Left lung (tissue), 10 donors: Measurements from ENCODE around the gene GCM1. TPM values are rescaled to one million over a fixed set of nuclear protein-coding genes. Genes with fewer than 3 reads are reported as not detected.

Source experiments
- ATAC-seq: fragments of 200-7000 bp; cut with Tn5 transposase; one replicate; pipeline ENCODE4 v1.9.1; 2020; ENCODE audit warnings: moderate library complexity
- DNase-seq, 4 donors: peaks; one replicate each; pipeline ENCODE4 v3.0.0-alpha.2; 2013 to 2020
- H3K27ac ChIP-seq, 2 donors: fragments of 200-600 bp; sonication (generic) in 1 of 2; one replicate each; pipeline versions ENCODE4 v1.5.0 to v1.8.0; 2020 to 2021
- H3K27me3 ChIP-seq, 2 donors: fragments of 200-600 bp; sonication (generic) in 1 of 2; one replicate each; pipeline versions ENCODE4 v1.5.0 to v1.8.0; 2020 to 2021
- H3K36me3 ChIP-seq, 2 donors: fragments of 200-600 bp; sonication (generic) in 1 of 2; one replicate each; pipeline versions ENCODE4 v1.5.0 to v1.8.0; 2020 to 2021
- H3K4me1 ChIP-seq, 2 donors: fragments of 200-600 bp; one replicate each; pipeline ENCODE4 v1.8.0; 2021
- H3K4me3 ChIP-seq, 2 donors: fragments of 200-600 bp; sonication (generic) in 1 of 2; one replicate each; pipeline versions ENCODE4 v1.5.0 to v1.8.0; 2020 to 2021; ENCODE audit warnings: mild to moderate bottlenecking in 1 of 2
- H3K9me3 ChIP-seq, 2 donors: fragments of 200-600 bp; sonication (generic) in 1 of 2; one replicate each; pipeline versions ENCODE4 v1.5.0 to v1.8.0; 2020 to 2021
- intact Hi-C, 2 donors: fragments of 100-400 bp; cut with DNase I; formaldehyde crosslinking; loops; one replicate each; pipeline versions ENCODE4 v1.11.2 to v1.14.2; 2022
- polyA plus RNA-seq, 6 donors: library from polyadenylated mRNA; unstranded; fragments of 120-200 nt; gene quantifications; one replicate each; pipeline ENCODE4 v1.2.1, GENCODE V29; 2013; ENCODE audit not compliant: insufficient read length in 6 of 6
- total RNA-seq, 2 donors: library from RNA; stranded (reverse); fragmentation: NEBNext Ultra II Directional; extraction: Animal tissue kit (Norgen Biotek cat#: 25700); gene quantifications; one replicate each; pipeline ENCODE4 v1.2.1, GENCODE V29; 2021
- TF ChIP-seq, protein P1 (sequence below), 2 donors: fragments of 200-600 bp; sonication (generic) in 1 of 2; IDR thresholded peaks; one replicate each; pipeline versions ENCODE4 v1.5.0 to v1.8.0; 2021; ENCODE audit warnings: antibody characterized with exemption in 2 of 2
- donor health status: DM: no; HTN: yes; CAD: no.
- donor health status: DM: no; HTN: no; CAD: no.

The GCM1 gene
- total and polyA plus RNA-seq, 8 donors, result 0.06 to 0.18 TPM; not detected in 6

DNA sequence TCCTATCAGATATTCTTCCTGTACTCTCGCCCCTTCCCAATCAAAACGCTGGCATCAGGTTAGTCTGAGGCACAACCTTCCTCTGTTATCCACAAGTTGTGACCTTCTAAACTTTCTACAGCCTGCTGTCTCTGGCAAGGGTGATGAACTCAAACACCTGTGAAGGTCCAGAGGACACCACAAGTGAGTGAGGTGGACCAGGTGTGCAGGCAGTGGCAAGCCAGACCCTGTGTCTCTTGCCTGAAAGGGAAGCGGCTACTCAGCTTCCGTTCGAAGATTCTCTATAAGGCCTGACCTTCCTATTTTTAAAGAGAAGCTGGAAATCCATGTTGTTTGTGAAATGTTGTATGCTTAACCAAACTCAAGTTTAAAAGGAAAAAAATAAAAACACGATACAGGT, 36.8 kb downstream of the GCM1 start:
- DNase-seq (no peak), ATAC-seq (no peak)
- peak overlapping the region in 1 of 2 donors; percentile 4 for H3K27ac ChIP-seq
- intact Hi-C loops, result no loop called here
- no peaks in the 10 kb centered on the region for H3K36me3 ChIP-seq
- H3K27me3 ChIP-seq, result no peaks in the 10 kb centered on the region
- TF ChIP-seq, protein P1, sequence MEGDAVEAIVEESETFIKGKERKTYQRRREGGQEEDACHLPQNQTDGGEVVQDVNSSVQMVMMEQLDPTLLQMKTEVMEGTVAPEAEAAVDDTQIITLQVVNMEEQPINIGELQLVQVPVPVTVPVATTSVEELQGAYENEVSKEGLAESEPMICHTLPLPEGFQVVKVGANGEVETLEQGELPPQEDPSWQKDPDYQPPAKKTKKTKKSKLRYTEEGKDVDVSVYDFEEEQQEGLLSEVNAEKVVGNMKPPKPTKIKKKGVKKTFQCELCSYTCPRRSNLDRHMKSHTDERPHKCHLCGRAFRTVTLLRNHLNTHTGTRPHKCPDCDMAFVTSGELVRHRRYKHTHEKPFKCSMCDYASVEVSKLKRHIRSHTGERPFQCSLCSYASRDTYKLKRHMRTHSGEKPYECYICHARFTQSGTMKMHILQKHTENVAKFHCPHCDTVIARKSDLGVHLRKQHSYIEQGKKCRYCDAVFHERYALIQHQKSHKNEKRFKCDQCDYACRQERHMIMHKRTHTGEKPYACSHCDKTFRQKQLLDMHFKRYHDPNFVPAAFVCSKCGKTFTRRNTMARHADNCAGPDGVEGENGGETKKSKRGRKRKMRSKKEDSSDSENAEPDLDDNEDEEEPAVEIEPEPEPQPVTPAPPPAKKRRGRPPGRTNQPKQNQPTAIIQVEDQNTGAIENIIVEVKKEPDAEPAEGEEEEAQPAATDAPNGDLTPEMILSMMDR (IDR thresholded peaks at IDR 0.05), result no peak
- H3K4me3 ChIP-seq, result no peak overlapping the region
- H3K9me3 ChIP-seq, result no peaks in the 10 kb centered on the region
- H3K4me1 ChIP-seq, result no peaks in the 10 kb centered on the region

DNA sequence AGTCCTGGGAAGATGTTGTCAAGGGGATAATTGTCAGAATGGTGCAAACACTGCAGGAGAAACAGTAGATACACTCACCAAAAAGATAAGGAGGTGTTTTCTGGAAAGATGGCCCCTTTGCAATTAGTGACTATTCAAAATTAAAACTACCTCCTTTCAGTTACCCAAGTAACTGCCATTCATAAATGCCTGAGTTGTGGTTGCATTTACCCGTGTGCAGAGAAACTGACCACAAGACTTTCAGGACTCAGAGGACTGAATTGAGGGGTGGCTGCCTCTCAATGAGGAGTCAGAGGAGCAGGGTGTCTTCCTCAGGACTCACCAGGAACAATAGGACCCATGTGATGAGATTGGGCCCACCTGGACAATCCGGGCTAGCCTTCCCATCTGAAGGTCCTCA, 39.0 kb downstream of the GCM1 start:
- no peak for ATAC-seq
- H3K27me3 ChIP-seq, result no peaks in the 10 kb centered on the region
- no peak overlapping the region for H3K4me3 ChIP-seq
- H3K4me1 ChIP-seq, result no peaks in the 10 kb centered on the region
- H3K9me3 ChIP-seq, result no peaks in the 10 kb centered on the region
- DNase-seq, result no peak
- H3K27ac ChIP-seq, result no peak overlapping the region
- TF ChIP-seq, protein P1 (IDR thresholded peaks at IDR 0.05), result no peak
- intact Hi-C loops, result no loop called here
- no peaks in the 10 kb centered on the region for H3K36me3 ChIP-seq

DNA sequence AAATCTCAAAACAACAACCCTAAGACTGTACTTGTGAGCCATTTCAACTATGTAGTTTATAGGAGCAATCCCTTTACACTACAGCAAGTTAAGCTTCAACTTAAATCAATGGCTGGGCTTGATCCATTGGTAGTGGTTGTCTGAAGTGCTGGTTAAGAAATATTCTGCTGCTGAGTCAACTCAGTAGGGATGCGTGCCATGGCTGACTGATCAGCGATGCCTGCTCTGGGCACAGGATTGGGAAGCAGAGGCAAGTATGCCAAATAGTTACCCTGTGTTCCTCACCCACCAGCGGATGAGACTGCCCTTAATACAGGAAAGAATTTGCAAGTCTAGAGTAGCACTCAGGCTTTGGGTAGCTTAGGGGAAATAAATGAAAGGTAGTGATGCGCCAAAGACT, 41.5 kb downstream of the GCM1 start:
- Histone ChIP-seq H3K4me3 (no peak overlapping the region), H3K4me1 (no peaks in the 10 kb centered on the region), H3K9me3 (no peaks in the 10 kb centered on the region), H3K27me3 (no peaks in the 10 kb centered on the region), H3K27ac (no peak overlapping the region), H3K36me3 (peaks cover 0 to 22% of the 10 kb centered on the region in 2 donors)
- DNase-seq (no peak), ATAC-seq (no peak)
- TF ChIP-seq, protein P1 (IDR thresholded peaks at IDR 0.05), result no peak
- intact Hi-C loops, result no loop called here

DNA sequence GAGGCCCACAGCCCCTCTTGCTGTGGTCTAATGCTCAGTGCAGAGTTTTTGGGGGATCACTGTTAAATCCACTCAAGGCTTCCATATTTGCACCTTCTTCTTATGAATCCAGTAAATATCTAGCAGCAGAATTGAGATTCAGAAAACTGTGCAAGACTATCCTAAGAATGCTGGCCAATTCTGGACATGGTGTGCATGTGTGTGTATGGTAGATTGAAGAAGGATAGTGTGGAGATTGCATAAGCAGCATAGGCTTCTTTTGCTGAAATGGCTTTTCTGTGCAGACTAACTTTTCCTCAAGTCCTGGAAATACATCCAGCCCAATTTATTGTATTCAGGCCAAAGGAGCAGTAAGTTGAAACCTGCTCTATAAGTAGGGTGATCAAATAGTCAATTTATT, 43.7 kb downstream of the GCM1 start:
- Histone ChIP-seq H3K27ac (no peak overlapping the region), H3K27me3 (no peaks in the 10 kb centered on the region), H3K4me3 (no peak overlapping the region), H3K4me1 (no peaks in the 10 kb centered on the region), H3K36me3 (peaks cover 0 to 44% of the 10 kb centered on the region in 2 donors), H3K9me3 (no peaks in the 10 kb centered on the region)
- DNase-seq (no peak), ATAC-seq (no peak)
- intact Hi-C loops, result no loop called here
- TF ChIP-seq, protein P1 (IDR thresholded peaks at IDR 0.05), result no peak

DNA sequence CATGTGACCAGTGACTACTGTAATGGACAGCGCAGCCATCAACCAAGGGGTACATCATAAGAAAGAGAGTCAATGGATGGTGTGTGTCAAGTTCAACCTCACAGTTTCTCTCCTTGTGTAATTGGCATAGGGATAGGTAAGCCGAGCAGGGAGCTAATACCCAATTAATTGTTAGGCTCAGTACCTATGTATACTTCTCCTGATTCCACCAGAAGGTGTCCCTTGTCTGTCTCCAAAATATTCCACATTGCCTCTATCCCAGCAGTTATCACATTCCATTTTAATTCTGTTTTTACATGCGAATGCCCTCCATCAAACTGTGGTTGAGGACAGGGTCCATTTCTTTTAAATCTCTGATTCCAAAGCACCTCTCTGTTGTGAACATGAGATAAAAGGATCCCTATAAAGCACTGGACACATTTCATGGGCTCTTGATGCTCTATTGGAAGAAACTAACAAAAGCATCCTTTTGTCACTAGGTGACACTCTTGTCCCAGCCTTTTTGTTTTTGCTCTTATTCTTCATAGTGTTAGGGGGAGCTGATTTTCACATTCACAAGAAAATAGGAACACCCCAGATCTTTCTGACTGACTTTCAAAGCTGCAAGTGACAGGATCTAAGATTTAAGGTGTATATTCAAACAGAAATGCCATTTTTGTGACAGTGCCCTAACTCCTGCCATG, 44.5 kb downstream of the GCM1 start:
- H3K27ac ChIP-seq, result no peak overlapping the region
- TF ChIP-seq, protein P1 (IDR thresholded peaks at IDR 0.05), result no peak
- no peaks in the 10 kb centered on the region for H3K9me3 ChIP-seq
- no peaks in the 10 kb centered on the region for H3K4me1 ChIP-seq
- ATAC-seq, result no peak
- intact Hi-C loops, result no loop called here
- H3K4me3 ChIP-seq, result no peak overlapping the region
- no peaks in the 10 kb centered on the region for H3K27me3 ChIP-seq
- DNase-seq, result no peak
- peaks cover 0 to 50% of the 10 kb centered on the region in 2 donors for H3K36me3 ChIP-seq
